ENCODE results near the gene TRIM65.
A peak's percentile ranks its signal among the peaks of the same experiment; 100 is the strongest.

GRCh38 chr17:75878174-75878998 is 18.4 kb downstream of the TRIM65 start, which contains the start of gene TRIM47:
- TF ChIP-seq, protein P1, sequence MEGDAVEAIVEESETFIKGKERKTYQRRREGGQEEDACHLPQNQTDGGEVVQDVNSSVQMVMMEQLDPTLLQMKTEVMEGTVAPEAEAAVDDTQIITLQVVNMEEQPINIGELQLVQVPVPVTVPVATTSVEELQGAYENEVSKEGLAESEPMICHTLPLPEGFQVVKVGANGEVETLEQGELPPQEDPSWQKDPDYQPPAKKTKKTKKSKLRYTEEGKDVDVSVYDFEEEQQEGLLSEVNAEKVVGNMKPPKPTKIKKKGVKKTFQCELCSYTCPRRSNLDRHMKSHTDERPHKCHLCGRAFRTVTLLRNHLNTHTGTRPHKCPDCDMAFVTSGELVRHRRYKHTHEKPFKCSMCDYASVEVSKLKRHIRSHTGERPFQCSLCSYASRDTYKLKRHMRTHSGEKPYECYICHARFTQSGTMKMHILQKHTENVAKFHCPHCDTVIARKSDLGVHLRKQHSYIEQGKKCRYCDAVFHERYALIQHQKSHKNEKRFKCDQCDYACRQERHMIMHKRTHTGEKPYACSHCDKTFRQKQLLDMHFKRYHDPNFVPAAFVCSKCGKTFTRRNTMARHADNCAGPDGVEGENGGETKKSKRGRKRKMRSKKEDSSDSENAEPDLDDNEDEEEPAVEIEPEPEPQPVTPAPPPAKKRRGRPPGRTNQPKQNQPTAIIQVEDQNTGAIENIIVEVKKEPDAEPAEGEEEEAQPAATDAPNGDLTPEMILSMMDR (IDR thresholded peaks at IDR 0.05): no peak
- peak; percentile 80 for TF ChIP-seq POLR2AphosphoS5 (IDR thresholded peaks at IDR 0.05; ENCODE audit: low read depth, low read length)
- no peak for TF ChIP-seq REST (IDR thresholded peaks at IDR 0.05; ENCODE audit: insufficient read depth in 1 of 2, low read depth in 2 of 2, low read length in 1 of 2)
- TF ChIP-seq SIN3A (IDR thresholded peaks at IDR 0.05; ENCODE audit: borderline replicate concordance, insufficient read depth, low read depth, low read length): peak; percentile 83

All from Panc1 (cell line).